Measurements from ENCODE around the gene HOXA1.

The HOXA1 gene

DNA sequence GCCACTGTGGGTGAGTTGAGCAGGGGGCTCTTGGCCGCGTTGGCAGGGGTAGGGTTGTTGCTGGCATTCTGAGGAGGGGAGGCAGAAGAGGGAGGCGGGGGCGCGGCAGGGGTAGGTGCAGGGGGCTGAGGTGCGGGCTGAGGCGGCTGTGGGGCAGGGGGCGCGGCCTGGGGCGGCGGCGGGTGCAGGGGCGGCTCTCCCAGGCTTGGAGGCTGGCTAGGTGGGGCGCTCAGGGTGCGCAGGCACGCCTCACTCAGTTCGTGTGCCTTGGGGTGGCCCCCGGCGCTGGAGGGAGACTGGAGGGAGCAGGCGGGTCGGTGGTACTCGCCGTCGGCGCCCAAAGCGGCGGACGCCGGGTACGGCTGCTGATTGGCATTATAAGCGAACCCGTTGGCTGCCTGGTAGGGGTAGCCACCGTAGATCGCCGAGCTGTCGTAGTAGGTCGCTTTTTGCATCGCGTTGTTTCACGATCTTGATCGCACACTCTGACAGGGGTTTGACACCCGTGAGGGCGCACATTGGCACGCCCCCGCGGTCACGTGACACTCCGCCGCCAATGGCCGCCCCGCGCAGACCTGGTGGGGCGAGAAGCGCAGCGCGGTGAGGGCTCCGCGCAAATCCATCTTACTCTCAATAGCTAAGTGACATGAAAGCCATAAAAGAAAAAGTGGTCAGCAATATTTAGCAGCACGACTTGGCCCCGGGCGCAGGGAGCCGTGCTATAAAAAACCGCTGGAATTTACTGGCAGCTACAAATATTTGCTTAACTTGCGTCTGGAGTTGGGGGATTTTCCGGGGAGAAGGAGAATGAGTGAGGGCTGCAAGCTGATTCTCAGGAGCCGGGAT, 14.6 kb upstream of the HOXA1 start:
- TF ChIP-seq RAD21 (IDR thresholded peaks at IDR 0.05; ENCODE audit: low read depth): no peak
- TF ChIP-seq EP300 (IDR thresholded peaks at IDR 0.05; ENCODE audit: borderline replicate concordance): no peak
- no peak for TF ChIP-seq TAF1 (IDR thresholded peaks at IDR 0.05; ENCODE audit: low read depth)
- no peak for TF ChIP-seq TEAD4 (IDR thresholded peaks at IDR 0.05)
- TF ChIP-seq, protein P1, sequence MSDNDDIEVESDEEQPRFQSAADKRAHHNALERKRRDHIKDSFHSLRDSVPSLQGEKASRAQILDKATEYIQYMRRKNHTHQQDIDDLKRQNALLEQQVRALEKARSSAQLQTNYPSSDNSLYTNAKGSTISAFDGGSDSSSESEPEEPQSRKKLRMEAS (IDR thresholded peaks at IDR 0.05): no peak
- no peak for TF ChIP-seq FOXM1 (IDR thresholded peaks at IDR 0.05; ENCODE audit: borderline replicate concordance, low read depth)
- TF ChIP-seq, protein P2, sequence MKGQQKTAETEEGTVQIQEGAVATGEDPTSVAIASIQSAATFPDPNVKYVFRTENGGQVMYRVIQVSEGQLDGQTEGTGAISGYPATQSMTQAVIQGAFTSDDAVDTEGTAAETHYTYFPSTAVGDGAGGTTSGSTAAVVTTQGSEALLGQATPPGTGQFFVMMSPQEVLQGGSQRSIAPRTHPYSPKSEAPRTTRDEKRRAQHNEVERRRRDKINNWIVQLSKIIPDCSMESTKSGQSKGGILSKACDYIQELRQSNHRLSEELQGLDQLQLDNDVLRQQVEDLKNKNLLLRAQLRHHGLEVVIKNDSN (IDR thresholded peaks at IDR 0.05): no peak
- TF ChIP-seq EGR1 (IDR thresholded peaks at IDR 0.05): no peak
- no peak for TF ChIP-seq NFIC (IDR thresholded peaks at IDR 0.05)

DNA sequence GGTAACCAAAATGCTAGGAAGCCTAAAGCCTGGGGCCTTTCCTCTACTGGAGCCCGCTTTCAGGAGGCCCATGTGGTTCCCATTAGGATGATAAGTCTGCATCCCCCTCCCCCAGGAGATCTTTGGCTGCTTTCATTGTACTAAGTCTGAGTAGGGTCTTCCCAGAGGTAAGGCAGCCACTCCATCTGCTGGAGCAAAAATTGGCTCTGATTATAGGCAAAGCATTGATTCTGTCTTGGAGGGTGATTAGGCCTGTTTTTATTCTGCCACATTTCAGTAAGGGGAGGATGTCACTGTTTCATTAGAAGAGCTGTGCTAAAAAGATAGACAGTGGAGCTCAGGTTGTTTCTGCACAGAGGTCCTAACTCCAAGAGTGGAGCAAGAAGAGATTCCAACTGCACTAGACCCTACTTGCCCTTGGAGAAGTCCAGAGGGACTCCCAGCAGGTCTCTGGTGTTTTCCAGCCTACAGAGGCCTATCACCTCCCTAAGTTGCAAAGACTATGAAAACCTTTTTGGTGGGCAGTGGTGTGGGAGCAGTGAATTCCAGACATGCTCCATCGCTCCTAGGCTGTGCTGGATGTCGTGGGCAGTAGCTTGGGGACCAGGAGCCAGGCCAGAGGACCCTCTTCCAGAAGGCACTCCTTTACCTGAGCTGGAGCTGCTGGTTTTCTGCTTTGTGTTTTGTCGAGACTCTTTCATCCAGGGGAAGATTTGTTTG, 13.8 kb upstream of the HOXA1 start:
- TF ChIP-seq EGR1 (IDR thresholded peaks at IDR 0.05): no peak
- no peak for TF ChIP-seq EP300 (IDR thresholded peaks at IDR 0.05; ENCODE audit: borderline replicate concordance)
- TF ChIP-seq CEBPB (IDR thresholded peaks at IDR 0.05): no peak
- no peak for TF ChIP-seq TCF12 (IDR thresholded peaks at IDR 0.05; ENCODE audit: low read depth)
- no peak for TF ChIP-seq CREB1 (IDR thresholded peaks at IDR 0.05; ENCODE audit: low read depth)
- TF ChIP-seq, protein P2 (IDR thresholded peaks at IDR 0.05): no peak
- TF ChIP-seq, protein P1 (IDR thresholded peaks at IDR 0.05): no peak
- TF ChIP-seq, protein P3, sequence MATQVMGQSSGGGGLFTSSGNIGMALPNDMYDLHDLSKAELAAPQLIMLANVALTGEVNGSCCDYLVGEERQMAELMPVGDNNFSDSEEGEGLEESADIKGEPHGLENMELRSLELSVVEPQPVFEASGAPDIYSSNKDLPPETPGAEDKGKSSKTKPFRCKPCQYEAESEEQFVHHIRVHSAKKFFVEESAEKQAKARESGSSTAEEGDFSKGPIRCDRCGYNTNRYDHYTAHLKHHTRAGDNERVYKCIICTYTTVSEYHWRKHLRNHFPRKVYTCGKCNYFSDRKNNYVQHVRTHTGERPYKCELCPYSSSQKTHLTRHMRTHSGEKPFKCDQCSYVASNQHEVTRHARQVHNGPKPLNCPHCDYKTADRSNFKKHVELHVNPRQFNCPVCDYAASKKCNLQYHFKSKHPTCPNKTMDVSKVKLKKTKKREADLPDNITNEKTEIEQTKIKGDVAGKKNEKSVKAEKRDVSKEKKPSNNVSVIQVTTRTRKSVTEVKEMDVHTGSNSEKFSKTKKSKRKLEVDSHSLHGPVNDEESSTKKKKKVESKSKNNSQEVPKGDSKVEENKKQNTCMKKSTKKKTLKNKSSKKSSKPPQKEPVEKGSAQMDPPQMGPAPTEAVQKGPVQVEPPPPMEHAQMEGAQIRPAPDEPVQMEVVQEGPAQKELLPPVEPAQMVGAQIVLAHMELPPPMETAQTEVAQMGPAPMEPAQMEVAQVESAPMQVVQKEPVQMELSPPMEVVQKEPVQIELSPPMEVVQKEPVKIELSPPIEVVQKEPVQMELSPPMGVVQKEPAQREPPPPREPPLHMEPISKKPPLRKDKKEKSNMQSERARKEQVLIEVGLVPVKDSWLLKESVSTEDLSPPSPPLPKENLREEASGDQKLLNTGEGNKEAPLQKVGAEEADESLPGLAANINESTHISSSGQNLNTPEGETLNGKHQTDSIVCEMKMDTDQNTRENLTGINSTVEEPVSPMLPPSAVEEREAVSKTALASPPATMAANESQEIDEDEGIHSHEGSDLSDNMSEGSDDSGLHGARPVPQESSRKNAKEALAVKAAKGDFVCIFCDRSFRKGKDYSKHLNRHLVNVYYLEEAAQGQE (IDR thresholded peaks at IDR 0.05; ENCODE audit: low read depth): no peak
- TF ChIP-seq ZBTB7A (IDR thresholded peaks at IDR 0.05; ENCODE audit: low read depth): no peak
- TF ChIP-seq YY1 (IDR thresholded peaks at IDR 0.05; ENCODE audit: low read depth): no peak
- no peak for TF ChIP-seq TEAD4 (IDR thresholded peaks at IDR 0.05)
- no peak for TF ChIP-seq FOXM1 (IDR thresholded peaks at IDR 0.05; ENCODE audit: borderline replicate concordance, low read depth)

DNA sequence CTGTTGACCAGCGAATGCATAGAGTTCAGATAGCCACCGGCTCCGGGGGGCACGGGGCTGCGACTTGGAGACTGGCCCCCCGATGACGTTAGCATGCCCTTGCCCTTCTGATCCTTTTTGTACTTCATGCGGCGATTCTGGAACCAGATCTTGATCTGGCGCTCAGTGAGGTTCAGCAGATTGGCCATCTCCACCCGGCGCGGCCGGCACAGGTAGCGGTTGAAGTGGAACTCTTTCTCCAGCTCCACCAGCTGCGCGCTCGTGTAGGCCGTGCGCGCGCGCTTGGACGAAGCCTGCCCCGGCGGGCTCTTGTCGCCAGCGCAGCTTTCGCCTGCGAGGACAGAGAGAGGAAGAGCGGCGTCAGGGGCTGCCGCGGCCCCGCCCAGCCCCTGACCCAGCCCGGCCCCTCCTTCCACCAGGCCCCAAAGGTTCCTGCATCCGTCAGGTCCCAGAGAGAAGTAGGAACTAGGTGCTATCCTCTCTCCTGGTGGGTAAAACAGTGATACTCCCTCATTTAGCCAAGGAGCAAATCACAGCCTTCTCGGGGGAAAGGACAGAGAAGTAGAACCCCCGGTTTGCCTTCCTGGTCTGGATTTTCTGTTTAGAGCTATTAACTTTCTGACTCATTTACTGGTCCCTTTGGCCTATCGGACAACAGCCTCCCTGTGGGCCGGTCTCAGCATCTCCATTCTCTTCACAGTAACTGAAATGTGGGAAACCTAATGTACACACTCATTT, 12.8 kb upstream of the HOXA1 start:
- TF ChIP-seq TCF12 (IDR thresholded peaks at IDR 0.05; ENCODE audit: low read depth) (no peak), CEBPB (IDR thresholded peaks at IDR 0.05) (no peak)

DNA sequence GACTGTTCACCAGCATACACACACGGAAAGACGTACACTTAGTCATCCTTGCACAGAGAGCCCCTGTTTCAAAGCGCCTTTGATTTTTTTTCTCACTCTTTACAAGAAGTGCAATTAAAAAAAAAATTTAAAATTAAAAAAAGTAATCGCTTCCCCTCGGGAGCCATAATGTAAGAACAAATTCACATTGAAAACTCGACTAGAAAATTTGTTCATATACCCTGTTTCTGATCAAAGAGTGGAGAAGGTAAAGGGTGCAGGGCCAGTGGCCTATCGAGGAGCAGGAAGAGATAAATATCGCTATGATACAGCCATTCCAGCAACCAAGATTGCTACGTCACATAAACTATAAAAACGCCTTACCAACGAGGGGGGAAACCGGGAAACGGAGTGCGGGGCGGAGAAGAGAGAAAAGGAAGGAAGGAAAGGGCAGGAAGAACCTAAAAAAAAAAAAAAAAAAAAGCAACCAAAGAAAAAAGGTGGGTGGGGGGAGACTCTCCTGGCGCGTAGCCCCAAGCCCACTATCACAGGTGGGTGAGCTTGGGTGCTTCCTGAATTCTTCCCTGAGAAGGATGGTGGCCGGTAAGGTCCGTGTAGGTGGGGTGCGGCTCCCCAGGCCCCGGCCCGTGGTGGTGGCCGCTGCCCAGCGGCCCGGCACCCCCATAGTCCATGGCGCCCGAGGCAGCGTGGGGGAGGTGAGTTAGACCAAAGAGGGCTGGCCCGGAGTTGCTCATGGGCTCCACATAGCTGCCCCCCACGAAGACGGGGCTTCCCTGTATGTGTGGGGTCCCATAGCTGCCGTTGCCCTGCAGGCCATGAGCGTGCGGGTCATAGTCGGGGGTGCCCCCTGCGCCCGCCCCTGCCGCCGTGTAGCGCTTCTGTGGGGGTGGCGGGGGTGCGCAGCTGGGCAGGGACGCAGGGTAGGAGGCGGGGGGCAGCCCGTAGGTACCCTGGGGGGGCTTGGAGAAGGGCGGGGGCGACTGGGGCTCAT, 11.9 kb upstream of the HOXA1 start:
- no peak for TF ChIP-seq TEAD4 (IDR thresholded peaks at IDR 0.05)
- TF ChIP-seq, protein P2 (IDR thresholded peaks at IDR 0.05): no peak
- no peak for TF ChIP-seq CEBPB (IDR thresholded peaks at IDR 0.05)
- TF ChIP-seq TAF1 (IDR thresholded peaks at IDR 0.05; ENCODE audit: low read depth): no peak
- TF ChIP-seq CREB1 (IDR thresholded peaks at IDR 0.05; ENCODE audit: low read depth): no peak
- TF ChIP-seq, protein P1 (IDR thresholded peaks at IDR 0.05): no peak
- no peak for TF ChIP-seq EGR1 (IDR thresholded peaks at IDR 0.05)
- no peak for TF ChIP-seq RAD21 (IDR thresholded peaks at IDR 0.05; ENCODE audit: low read depth)
- TF ChIP-seq YY1 (IDR thresholded peaks at IDR 0.05; ENCODE audit: low read depth): no peak
- no peak for TF ChIP-seq FOXM1 (IDR thresholded peaks at IDR 0.05; ENCODE audit: borderline replicate concordance, low read depth)
- no peak for TF ChIP-seq TCF12 (IDR thresholded peaks at IDR 0.05; ENCODE audit: low read depth)
- no peak for TF ChIP-seq NFIC (IDR thresholded peaks at IDR 0.05)

DNA sequence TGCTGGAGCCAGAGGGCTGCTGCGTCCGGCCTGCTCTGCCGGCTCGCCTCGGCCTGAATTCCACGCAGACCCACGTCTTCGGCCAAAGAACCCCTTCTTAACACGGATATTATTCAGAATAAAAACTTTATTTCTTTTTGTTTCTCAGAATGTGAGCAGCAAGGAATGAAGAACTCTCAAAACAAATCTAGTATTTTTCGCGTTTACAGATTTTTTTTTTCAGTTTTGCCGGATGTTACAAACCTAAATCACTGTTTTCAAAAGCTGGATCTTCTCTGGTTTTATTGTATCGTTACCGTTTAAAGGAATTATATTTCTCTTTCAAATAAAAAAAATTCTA, 11.1 kb upstream of the HOXA1 start:
- no peak for TF ChIP-seq NFIC (IDR thresholded peaks at IDR 0.05)
- TF ChIP-seq, protein P2 (IDR thresholded peaks at IDR 0.05): no peak
- no peak for TF ChIP-seq TCF12 (IDR thresholded peaks at IDR 0.05; ENCODE audit: low read depth)
- no peak for TF ChIP-seq RAD21 (IDR thresholded peaks at IDR 0.05; ENCODE audit: low read depth)
- TF ChIP-seq, protein P1 (IDR thresholded peaks at IDR 0.05): no peak
- no peak for TF ChIP-seq TAF1 (IDR thresholded peaks at IDR 0.05; ENCODE audit: low read depth)
- no peak for TF ChIP-seq ZBTB7A (IDR thresholded peaks at IDR 0.05; ENCODE audit: low read depth)
- TF ChIP-seq CREB1 (IDR thresholded peaks at IDR 0.05; ENCODE audit: low read depth): no peak
- no peak for TF ChIP-seq EP300 (IDR thresholded peaks at IDR 0.05; ENCODE audit: borderline replicate concordance)
- no peak for TF ChIP-seq CEBPB (IDR thresholded peaks at IDR 0.05)

Measured in Ishikawa (cell line).